CD4-positive, alpha-beta T cell treated with Interleukin-15 for 1 hour (primary cell): Measurements from ENCODE around the gene RHBDL1.

ENCODE experiments used
- DNase-seq: peaks from one replicate; pipeline ENCODE4 v3.0.0-alpha.2; 2020

Gene RHBDL1

DNA sequence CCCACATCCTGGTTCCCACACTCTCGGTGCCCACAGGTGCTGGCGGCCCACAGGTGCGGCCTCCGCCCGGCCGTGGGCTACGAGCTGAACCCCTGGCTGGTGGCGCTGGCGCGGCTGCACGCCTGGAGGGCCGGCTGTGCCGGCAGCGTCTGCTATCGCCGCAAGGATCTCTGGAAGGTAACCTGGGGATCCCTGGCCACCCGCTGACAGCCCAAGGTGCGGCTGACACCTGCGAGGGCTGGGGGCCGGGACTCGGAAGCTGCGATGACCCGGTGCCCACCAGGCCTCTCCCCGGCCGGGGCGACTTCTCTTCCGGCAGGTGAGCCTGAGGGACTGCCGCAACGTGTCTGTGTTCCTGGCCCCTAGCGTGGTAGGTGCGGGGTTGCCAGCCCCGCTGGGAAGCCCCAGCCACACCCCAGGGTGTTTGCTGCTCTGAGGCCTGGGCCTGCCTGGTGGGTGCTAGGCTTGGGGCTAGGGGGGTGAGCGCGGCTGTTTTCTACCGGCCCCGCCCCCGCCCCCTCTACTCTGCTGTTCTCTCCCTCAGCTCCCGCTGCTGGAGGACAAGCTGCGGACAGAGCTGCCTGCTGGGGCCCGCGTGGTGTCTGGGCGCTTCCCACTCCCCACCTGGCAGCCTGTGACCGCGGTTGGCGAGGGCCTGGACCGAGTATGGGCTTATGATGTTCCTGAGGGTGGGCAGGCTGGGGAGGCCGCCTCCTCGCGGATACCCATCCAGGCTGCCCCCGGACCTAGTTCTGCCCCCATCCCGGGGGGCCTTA is 46.5 kb downstream of the RHBDL1 start:
- no peak for DNase-seq

DNA sequence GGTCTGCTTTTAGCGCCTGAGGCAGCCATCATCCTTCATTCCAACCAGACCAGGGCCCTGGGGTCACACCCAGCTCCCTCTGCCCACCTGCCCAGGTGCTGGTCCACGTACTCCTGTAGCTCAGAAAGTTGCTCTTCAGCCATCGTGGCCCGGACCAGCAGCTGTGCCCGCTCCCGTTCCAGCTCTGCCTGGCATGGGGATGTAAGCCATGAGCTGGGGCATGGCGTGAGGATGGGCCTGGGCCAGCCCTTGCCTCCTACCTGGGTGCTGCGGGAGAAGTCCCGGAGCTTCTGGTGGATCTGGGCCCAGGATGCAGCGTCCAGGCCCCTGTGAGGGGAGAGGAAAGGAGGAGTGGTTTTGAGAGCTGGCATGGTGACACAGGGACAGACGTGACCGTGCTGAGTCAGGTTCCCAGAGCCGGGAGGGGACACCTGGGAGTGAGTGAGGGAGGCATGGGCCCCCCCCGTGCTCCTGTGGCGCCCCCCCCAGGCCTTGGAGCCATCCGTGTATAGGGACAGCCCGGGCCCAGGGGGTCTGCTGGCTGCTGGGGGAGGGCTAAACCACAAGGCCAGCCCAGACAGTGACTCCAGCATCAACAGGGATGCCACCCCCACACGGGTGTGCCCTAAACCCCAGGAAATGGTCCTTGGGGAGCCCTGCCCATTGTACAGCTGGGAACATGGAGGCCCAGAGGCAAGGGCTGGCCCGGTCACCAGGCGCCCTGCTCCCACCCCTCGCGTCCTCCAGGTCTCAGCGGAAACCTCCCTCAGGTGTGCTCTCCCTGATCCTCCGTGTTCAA is 47.6 kb downstream of the RHBDL1 start:
- DNase-seq = no peak

DNA sequence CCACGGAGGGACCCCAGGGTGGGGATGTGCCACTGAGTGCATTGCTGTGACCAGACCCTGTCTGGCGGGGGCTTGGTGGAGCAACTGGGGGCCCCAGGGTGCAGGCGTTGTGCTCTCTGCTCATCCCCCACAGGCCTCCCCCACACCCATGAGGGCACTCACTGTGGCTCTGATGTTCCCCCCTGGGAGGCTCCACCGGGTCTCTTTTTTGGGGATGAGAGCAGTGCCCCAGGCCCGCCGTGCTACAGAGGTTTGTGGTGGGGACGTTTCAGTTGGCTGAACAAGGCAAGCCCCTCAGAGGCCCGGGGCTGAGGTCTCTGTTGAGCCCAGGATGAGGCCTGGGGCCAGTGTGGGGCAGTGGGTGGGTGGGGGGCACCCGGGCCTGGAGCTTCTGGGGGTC is 48.2 kb downstream of the RHBDL1 start:
- no peak for DNase-seq

DNA sequence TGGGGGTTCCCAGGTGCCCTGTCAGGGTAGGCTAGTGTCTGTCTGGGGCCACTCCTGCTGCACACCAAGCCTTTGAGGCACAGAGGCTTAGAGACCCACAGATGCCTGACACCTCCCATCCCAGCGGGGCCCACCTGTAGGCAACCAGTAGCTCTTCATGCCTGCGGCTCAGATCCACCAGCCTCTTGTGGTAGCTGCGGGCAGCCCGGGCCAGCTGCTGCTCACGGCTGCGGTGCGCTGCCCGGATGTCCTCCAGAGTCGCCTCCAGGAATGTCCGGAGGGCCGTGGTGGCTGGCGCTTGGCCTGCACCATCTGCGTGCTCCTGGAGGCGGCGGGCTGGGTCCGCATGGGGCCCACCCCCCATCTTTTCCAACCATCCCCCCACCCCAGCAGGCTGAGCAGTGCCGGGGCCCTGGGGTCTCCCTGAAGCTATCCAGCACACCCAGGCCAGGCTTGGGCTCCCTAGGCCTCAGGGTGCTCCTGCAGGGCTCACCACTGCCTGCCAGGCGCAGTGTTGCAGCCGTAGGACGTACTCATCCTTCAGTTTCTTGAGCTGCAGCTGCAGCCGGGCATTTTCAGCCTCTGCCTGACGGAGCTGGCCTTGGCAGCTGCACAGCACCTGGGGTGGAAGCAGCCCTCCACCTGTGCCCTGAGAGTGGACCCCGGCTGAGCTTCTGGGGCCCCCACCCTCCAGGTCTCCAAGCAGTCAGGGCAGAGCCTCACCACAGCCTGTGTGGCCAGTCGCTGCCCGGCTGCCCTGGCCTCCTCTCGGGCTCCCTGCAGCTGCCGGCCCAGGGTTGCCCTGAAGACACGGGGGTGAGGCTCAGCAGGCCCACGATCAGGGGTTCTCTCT is 48.9 kb downstream of the RHBDL1 start:
- DNase-seq = no peak

DNA sequence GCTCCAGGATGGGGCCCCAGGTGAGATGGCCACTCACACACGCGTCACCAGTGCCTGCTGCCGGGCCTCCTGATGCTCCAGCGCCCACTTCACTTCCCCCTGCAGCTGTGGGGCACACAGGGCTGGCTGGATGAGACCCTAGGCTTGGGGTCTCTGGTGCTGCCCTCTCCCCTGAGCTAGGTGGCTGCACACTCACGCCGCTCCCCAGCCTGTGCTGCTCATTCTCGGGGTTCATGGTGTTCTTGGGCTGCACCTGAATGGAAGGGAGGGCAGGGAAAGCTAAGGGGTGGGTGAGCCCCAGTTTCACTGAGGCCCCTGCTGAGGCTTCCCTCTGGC is 49.5 kb downstream of the RHBDL1 start:
- DNase-seq = no peak

DNA sequence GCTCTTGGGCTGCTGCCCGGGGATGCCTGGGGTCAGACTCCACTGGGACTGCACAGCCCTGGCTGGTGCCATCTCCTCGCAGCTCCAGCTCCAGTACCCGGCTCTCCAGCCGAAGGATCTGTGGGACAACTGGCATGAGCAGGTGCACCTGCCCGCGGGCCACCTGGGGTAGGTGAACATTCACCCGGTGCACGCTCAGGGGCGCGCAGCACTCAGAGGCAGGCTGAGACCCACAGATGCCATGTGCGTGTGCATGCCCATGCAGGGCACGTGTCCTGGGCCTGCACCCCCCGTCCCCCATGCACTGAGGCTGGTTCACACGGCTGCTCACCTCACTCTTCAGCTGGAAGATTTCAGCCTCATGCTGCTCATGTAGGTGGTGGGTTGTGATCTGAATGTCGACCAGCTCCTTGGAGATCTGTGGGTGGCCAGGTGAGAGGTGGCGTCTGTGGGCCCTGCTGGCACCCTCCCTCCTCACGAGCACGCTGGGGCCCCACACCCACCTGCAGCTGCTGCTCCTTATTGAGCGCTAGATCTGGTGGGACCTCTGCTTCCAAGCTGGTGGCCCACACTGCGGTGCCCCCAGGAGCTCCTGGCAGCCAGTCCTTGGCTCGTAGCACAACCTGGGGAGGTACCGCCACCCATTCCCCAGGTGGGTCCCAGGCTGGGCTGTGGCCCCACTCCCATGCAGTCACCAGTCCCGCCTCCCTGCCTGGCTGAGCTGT is 50.2 kb downstream of the RHBDL1 start:
- no peak for DNase-seq

DNA sequence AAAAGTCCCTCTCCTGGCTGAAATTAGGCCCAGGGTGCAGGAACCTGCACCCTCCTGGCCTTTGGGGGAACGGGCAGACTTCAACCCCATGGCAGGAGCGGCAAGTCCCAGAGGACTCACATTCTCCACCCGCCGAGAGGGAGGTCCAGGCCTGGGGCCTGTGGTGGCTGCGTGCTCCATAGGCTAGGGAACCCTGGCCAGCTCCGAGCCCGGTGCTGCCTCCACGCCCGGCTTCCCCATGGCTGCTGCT is 50.6 kb downstream of the RHBDL1 start:
- no peak for DNase-seq

DNA sequence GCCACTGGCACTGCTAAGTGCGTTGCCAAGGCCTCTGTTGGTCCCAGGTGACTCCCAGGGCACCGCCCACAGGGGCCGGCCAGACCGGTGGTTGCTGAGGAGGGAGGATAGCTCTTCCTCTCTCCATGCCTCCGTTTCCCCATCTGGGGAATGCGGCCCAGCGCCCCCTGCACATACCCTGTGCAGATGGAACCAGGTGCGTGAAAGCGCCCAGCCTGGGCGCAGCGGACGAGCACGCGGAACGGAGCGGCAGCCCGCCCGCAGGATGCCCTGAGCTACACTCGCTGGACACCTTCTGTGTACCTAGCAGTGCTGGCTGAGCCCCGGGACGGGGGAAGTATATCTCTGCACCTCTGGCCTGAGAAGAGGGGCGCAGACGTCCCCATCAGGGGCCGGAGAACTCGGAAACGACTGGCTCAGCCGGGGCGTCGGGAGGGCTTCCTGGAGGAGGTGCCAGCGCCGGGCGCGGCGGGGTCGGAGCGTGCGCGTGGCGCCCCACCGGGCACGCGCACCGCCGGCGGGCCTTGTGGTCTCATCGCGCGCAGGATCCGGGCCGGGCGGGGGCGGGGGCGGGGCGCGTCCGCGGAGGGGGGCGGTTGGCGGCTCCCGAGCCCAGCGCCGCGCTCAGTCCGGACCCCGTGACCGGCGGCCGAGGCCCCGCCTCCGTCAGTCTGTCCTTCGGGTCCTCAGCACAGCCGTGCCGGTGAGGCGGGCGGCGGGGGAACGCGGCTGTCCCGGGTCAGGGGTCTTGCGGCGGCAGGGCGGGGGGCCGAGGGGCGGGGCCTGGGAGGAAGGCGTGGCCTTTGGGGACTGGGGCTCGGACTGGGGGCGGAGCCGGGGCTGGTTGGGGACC is 51.2 kb downstream of the RHBDL1 start, which contains the start of the genes CCDC78 and HAGHL:
Gene CCDC78 (minus strand): TSS at position 6 of the 853 bp plus-strand sequence. CDS start 76 bp downstream, outside the sequence.
Gene HAGHL (plus strand): TSS at position 669 of the 853 bp plus-strand sequence. CDS start 404 bp downstream, outside the sequence.
- peak; percentile 65 for DNase-seq

DNA sequence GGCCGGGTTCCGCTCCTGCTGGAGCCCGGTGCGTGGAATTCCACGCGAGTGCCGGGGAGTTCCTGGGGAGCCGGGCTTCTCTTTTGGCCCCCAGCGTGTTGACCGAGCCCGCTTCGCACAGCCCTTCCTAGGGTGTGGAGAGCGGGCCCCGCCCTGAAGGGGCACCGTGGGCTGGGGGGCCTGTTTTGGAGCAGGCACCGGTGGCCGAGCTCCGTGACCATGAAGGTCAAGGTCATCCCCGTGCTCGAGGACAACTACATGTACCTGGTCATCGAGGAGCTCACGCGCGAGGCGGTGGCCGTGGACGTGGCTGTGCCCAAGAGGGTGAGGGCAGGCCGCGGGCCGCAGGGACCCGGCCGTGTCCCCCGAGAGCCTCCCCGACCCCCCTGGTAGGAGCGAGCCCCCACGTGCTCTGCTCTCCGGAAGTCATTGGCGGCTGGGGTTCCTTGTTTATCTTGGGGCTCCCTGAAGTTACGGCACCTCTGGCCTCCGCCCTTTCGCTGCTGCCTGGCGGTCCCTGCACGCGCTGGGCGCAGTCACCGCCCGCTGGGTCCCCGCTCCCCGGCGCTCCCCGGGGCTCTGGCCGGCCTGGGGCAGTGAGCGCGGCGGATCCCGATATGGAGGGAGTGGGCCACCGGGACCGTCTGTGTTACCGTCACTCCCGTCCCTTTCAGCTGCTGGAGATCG is 52.0 kb downstream of the RHBDL1 start:
- no peak for DNase-seq
